Measurements from ENCODE around the gene GAREM1. TPM values are rescaled to one million over a fixed set of nuclear protein-coding genes. Genes with fewer than 3 reads are reported as not detected.

Gene GAREM1
- total RNA-seq, 1 experiment from 2014 or later = 7.0 TPM

- no peak for TF ChIP-seq HMGXB4 (CRISPR knock-in tag; IDR thresholded peaks at IDR 0.05)
- TF ChIP-seq HMGA2 (CRISPR knock-in tag; IDR thresholded peaks at IDR 0.05) = no peak
- no peak for TF ChIP-seq ELF4 (CRISPR knock-in tag; IDR thresholded peaks at IDR 0.05; ENCODE audit: low read depth)
- no peak for TF ChIP-seq EMX1 (CRISPR knock-in tag; IDR thresholded peaks at IDR 0.05)
Observed at GRCh38 chr18:32308493-32309120, 162.1 kb downstream of the GAREM1 start (continued).

- ATAC-seq (no peak), DNase-seq (ENCODE audit: low spot score) (no peak)
- CTCF ChIA-PET = interaction anchor here (0.8 kb wide), 1 partner anchor 14 kb away, joined by 3 read pairs; no protein-coding TSS in a partner anchor
- H3K4me3 Mint-ChIP-seq = no peak overlapping the region
- H3K4me1 Mint-ChIP-seq = no peaks in the 10 kb centered on the region
- POLR2A ChIA-PET = no interaction called here
- no peak overlapping the region for H3K27ac Mint-ChIP-seq
- no peaks in the 10 kb centered on the region for H3K9me3 Mint-ChIP-seq
- H3K27me3 Mint-ChIP-seq (ENCODE audit: low read depth) = no peaks in the 10 kb centered on the region
- H3K36me3 Mint-ChIP-seq = no peaks in the 10 kb centered on the region
- no peak for TF ChIP-seq MLX (CRISPR knock-in tag; IDR thresholded peaks at IDR 0.05)
- TF ChIP-seq JUN (CRISPR knock-in tag; IDR thresholded peaks at IDR 0.05) = no peak
- no peak for TF ChIP-seq AFF4 (CRISPR knock-in tag; IDR thresholded peaks at IDR 0.05; ENCODE audit: borderline replicate concordance)
- TF ChIP-seq ZNF532 (CRISPR knock-in tag; IDR thresholded peaks at IDR 0.05; ENCODE audit: borderline replicate concordance) = no peak
- TF ChIP-seq SP1 (CRISPR knock-in tag; conservative IDR thresholded peaks at IDR 0.05) = no peak
- TF ChIP-seq E2F1 (CRISPR knock-in tag; IDR thresholded peaks at IDR 0.05) = no peak
- no peak for TF ChIP-seq ZNF425 (CRISPR knock-in tag; conservative IDR thresholded peaks at IDR 0.05)
- TF ChIP-seq MYBL2 (CRISPR knock-in tag; IDR thresholded peaks at IDR 0.05) = no peak
- no peak for TF ChIP-seq E2F4 (CRISPR knock-in tag; IDR thresholded peaks at IDR 0.05; ENCODE audit: borderline replicate concordance, low read depth)
- no peak for TF ChIP-seq ERG (CRISPR knock-in tag; IDR thresholded peaks at IDR 0.05)
- no peak for TF ChIP-seq ZNF512 (CRISPR knock-in tag; IDR thresholded peaks at IDR 0.05; ENCODE audit: borderline replicate concordance)
Observed at GRCh38 chr18:32303400-32303799, 167.3 kb downstream of the GAREM1 start.
